Right atrium auricular region (tissue), 2 donors: Measurements from ENCODE around the gene SYCE1. TPM values are rescaled to one million over a fixed set of nuclear protein-coding genes. Genes with fewer than 3 reads are reported as not detected.

Experiments
- DNase-seq: peaks from one replicate; pipeline ENCODE4 v3.0.0-alpha.2; 2019; ENCODE audit warnings: low spot score
- H3K27ac ChIP-seq, 2 donors: fragments of 200-600 bp; sonication (generic); 1 replicate in 1 of 2; 2 replicates in 1 of 2; pipeline ENCODE4 v1.5.1; 2016 to 2019
- H3K27me3 ChIP-seq, 2 donors: fragments of 200-600 bp; sonication (generic); one replicate each; pipeline versions ENCODE4 v1.5.1 to v1.6.0; 2017 to 2019
- H3K36me3 ChIP-seq: fragments of 200-600 bp; sonication (generic); one replicate; pipeline ENCODE4 v1.5.1; 2016
- H3K4me1 ChIP-seq, 2 donors: fragments of 200-600 bp; sonication (generic); one replicate each; pipeline versions ENCODE4 v1.5.1 to v1.6.0; 2017 to 2019
- H3K4me3 ChIP-seq, 2 donors: fragments of 200-600 bp; sonication (generic); 1 replicate in 1 of 2; 2 replicates in 1 of 2; pipeline ENCODE4 v1.5.1; 2017 to 2019; ENCODE audit warnings: mild to moderate bottlenecking in 1 of 2, moderate library complexity in 1 of 2
- H3K9me3 ChIP-seq, 2 donors: fragments of 200-600 bp; sonication (generic); one replicate each; pipeline ENCODE4 v1.5.1; 2019
- total RNA-seq, 2 donors: library from RNA; depleted of rRNA; stranded (reverse); fragments of >200 nt; gene quantifications; one replicate each; pipeline ENCODE4 v1.1.0, GENCODE V29; 2016
- TF ChIP-seq, protein P1 (sequence below), 2 donors: fragments of 200-600 bp; sonication (generic); IDR thresholded peaks; one replicate each; pipeline ENCODE4 v1.5.1; 2019; ENCODE audit warnings: antibody characterized with exemption in 2 of 2

SYCE1 gene
- total RNA-seq, 2 donors from 2014 or later = 1.1 TPM; not detected in 1

DNA sequence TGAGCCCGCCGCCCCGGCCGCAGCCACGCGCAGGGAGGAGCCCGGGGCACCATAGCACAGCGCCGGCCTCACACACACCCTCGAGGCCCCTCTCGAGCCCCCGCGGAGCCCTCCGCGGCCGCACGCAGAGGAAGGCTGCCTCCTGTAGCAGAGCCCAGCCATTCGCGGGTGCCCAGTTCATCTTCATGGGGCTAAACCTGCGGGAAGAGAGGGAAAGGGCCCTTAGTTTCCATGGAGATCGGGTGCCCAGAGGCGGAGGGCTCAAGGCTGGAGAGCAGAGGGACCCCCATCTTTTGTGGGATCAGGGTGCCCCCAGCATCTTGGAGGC lies 2.9 kb upstream of the SYCE1 start:
- Histone ChIP-seq H3K27ac (no peak overlapping the region), H3K36me3 (no peaks in the 10 kb centered on the region), H3K4me3 (no peak overlapping the region), H3K9me3 (peaks cover 5 to 18% of the 10 kb centered on the region in 2 donors), H3K27me3 (no peaks in the 10 kb centered on the region), H3K4me1 (no peaks in the 10 kb centered on the region)
- TF ChIP-seq, protein P1, sequence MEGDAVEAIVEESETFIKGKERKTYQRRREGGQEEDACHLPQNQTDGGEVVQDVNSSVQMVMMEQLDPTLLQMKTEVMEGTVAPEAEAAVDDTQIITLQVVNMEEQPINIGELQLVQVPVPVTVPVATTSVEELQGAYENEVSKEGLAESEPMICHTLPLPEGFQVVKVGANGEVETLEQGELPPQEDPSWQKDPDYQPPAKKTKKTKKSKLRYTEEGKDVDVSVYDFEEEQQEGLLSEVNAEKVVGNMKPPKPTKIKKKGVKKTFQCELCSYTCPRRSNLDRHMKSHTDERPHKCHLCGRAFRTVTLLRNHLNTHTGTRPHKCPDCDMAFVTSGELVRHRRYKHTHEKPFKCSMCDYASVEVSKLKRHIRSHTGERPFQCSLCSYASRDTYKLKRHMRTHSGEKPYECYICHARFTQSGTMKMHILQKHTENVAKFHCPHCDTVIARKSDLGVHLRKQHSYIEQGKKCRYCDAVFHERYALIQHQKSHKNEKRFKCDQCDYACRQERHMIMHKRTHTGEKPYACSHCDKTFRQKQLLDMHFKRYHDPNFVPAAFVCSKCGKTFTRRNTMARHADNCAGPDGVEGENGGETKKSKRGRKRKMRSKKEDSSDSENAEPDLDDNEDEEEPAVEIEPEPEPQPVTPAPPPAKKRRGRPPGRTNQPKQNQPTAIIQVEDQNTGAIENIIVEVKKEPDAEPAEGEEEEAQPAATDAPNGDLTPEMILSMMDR (IDR thresholded peaks at IDR 0.05) = no peak
- DNase-seq = no peak

DNA sequence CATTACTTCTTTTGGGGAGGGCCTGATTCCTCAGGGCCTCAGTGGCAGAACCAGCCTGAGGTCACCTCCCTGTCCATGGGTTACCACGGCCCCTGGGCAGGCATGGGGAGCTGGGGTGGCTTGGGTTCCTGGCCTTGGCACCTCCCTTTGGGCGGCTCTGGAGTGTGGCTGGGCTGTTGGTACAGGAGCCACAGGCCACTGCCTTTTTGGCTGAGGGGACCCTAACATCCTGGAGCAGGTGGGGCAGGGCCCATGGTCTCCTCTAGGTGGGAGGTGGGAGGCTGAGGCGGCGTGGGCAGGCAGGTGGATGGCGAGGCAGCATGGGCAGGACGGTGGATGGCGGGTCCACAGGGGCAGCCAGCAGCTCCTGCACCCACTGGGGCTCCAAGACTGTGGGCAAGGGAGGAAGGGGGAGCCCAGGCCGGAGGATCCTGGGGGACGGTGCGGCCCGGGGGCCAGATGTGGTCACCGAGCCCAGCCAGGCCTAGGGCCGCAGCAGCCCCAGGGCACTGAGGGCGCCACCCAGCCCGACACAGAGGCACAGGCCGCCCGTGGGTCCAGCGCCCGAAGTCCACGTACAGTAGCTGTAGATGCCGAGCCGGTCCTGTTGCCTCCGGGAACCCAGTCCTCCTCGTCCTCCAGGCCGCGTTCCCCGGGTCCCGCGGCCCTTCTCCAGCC lies 2.4 kb upstream of the SYCE1 start:
- Histone ChIP-seq H3K36me3 (no peaks in the 10 kb centered on the region), H3K9me3 (peaks cover under 1 to 13% of the 10 kb centered on the region in 2 donors), H3K4me1 (no peaks in the 10 kb centered on the region), H3K27ac (no peak overlapping the region), H3K4me3 (no peak overlapping the region), H3K27me3 (no peaks in the 10 kb centered on the region)
- TF ChIP-seq, protein P1 (IDR thresholded peaks at IDR 0.05) = no peak
- DNase-seq = no peak

DNA sequence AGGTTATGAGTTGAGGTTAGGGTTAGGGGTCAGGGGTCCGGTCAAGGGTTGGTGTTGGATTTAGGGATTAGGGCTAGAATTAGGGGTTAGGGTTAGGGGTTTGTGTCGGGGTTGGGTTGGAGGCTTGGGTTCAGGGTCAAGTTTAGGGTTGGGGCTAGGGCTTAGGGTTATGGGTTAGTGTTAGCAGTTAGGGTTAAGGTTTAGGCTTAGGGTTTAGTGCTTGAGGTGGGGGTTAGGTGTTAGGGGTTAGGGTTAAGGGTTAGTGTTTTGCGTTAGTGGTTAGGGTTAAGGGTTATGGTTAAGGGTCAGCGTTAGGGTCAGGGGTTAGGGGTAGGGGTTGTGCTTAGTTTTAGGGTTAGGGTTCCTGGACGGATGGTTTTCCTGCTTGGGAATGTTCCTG lies 1.7 kb upstream of the SYCE1 start:
- peaks cover 0 to 9% of the 10 kb centered on the region in 2 donors for H3K9me3 ChIP-seq
- TF ChIP-seq, protein P1 (IDR thresholded peaks at IDR 0.05) = no peak

DNA sequence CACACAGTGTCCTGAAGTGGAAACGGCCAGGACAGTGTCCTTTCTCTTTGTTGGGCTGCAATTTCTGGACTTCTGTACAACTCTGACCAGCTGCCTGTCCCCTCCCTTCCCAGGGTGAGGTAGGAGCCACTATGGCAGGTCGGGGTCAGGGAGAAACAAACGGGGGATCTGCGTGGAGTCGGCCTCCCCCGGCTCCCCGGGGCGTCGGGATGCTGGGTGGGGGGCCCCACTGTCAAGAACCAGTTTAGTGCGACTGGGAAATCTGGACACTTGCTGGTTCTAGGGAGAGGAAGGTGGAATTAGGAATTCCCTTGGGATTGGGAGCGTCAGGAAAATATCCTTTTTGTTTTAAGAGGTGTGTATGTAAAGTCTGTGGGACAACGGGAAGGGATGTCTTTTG lies 567 bp downstream of the SYCE1 start:
- Histone ChIP-seq H3K27ac (no peak overlapping the region), H3K4me1 (no peaks in the 10 kb centered on the region), H3K9me3 (peaks cover 0 to 9% of the 10 kb centered on the region in 2 donors), H3K27me3 (no peaks in the 10 kb centered on the region), H3K4me3 (no peak overlapping the region), H3K36me3 (no peaks in the 10 kb centered on the region)
- TF ChIP-seq, protein P1 (IDR thresholded peaks at IDR 0.05) = no peak
- no peak for DNase-seq

More for the DNA sequence above, 1.7 kb upstream of the SYCE1 start:
- H3K4me1 ChIP-seq = no peaks in the 10 kb centered on the region
- no peak overlapping the region for H3K4me3 ChIP-seq
- no peaks in the 10 kb centered on the region for H3K27me3 ChIP-seq
- no peak overlapping the region for H3K27ac ChIP-seq
- no peak for DNase-seq
- H3K36me3 ChIP-seq = no peaks in the 10 kb centered on the region

- no peak overlapping the region for H3K4me3 ChIP-seq
- H3K9me3 ChIP-seq = no peaks in the 10 kb centered on the region
- H3K4me1 ChIP-seq = no peaks in the 10 kb centered on the region
- DNase-seq = no peak
- no peaks in the 10 kb centered on the region for H3K27me3 ChIP-seq
- TF ChIP-seq, protein P1 (IDR thresholded peaks at IDR 0.05) = no peak
- no peaks in the 10 kb centered on the region for H3K36me3 ChIP-seq
- no peak overlapping the region for H3K27ac ChIP-seq
Observed at GRCh38 chr10:133559216-133559615, 6.2 kb downstream of the SYCE1 start.

DNA sequence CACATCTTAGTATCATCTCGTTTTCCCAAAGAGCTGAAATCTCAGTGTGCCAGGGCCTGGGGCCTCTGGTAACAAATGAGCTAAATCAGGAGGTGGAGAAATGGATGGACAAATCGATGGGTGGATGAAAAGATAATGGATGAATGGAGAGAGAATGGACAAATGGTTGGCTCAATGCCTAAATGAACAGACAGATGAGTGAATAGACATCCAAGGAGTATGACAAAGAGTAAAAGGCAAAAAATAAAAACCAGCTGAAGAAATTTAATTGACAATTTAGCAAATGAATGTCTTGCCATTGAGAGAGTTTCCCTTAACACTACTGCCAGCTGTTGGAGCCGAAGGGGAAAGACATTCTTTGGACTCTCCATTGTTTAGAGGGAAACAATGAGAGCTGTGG lies 8.0 kb downstream of the SYCE1 start:
- Histone ChIP-seq H3K4me1 (no peaks in the 10 kb centered on the region), H3K4me3 (no peak overlapping the region), H3K27ac (no peak overlapping the region), H3K36me3 (no peaks in the 10 kb centered on the region), H3K9me3 (no peaks in the 10 kb centered on the region), H3K27me3 (no peaks in the 10 kb centered on the region)
- DNase-seq = no peak
- TF ChIP-seq, protein P1 (IDR thresholded peaks at IDR 0.05) = no peak
